ENCODE measurements around the gene NT5E.

NT5E gene

GRCh38 chr6:85461798-85462170, 11.9 kb downstream of the NT5E start:
- DNase-seq (ENCODE audit: low read depth, low spot score): no peak
- in situ Hi-C loops (cut with HindIII; ENCODE audit: low sequenced_read_pairs): no loop called here
- H3K4me3 ChIP-seq (ENCODE audit: low read depth, low read length): no peak overlapping the region
- no peak for TF ChIP-seq CTCF (IDR thresholded peaks at IDR 0.05; ENCODE audit: low read depth, low read length)

- no peak for DNase-seq (ENCODE audit: low read depth, low spot score)
- no peak overlapping the region for H3K4me3 ChIP-seq (ENCODE audit: low read depth, low read length)
- in situ Hi-C loops (cut with HindIII; ENCODE audit: low sequenced_read_pairs): no loop called here
- TF ChIP-seq CTCF (IDR thresholded peaks at IDR 0.05; ENCODE audit: low read depth, low read length): no peak
These were observed 12.8 kb downstream of the NT5E start for GRCh38 chr6:85462673-85463072.

- no peak overlapping the region for H3K4me3 ChIP-seq (ENCODE audit: low read depth, low read length)
- TF ChIP-seq CTCF (IDR thresholded peaks at IDR 0.05; ENCODE audit: low read depth, low read length): no peak
- DNase-seq (ENCODE audit: low read depth, low spot score): peak; percentile 62
- in situ Hi-C loops (cut with HindIII; ENCODE audit: low sequenced_read_pairs): no loop called here
These were observed 13.9 kb downstream of the NT5E start for GRCh38 chr6:85463621-85464259.

DNA sequence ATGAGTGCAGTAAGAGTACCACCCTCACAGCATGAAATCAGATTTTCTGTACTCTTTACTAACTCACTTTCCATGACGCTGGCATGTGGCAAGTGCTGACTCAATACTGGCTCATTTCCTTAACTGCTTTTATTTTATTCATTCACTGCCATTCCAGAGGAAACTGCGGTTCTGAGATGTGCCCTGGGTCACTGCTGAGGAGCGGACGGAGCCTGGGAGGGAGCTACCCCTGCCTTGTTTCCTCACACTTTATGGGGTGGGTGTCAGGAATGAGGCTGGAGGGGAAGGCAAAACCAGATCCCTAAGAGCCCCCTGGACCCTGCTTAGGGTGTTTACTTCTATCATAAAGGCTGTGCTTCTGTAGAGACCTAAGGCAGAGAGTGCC, 14.4 kb downstream of the NT5E start:
- H3K4me3 ChIP-seq (ENCODE audit: low read depth, low read length): no peak overlapping the region
- DNase-seq (ENCODE audit: low read depth, low spot score): peak; percentile 99
- TF ChIP-seq CTCF (IDR thresholded peaks at IDR 0.05; ENCODE audit: low read depth, low read length): no peak
- in situ Hi-C loops (cut with HindIII; ENCODE audit: low sequenced_read_pairs): no loop called here

DNA sequence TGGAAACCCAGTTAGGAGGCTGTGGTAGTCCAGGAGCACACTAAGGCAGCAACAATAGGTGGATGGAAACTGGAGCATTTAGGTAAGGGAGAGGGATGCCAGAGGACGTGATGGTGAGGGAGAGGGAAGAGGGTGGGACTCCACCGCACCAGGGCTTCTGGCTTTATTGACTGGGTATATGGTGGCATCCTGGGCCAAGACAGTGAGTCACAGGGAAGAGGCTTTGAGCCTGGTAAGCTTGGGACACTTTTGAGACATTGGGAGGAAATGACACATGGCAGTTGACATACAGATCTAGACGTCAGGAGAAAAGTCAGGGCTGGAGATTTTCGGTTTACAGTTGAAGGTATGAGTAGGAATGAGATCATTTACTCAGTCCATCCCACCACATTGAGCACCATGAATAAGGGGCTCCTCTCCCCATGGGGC, 14.9 kb downstream of the NT5E start:
- TF ChIP-seq CTCF (IDR thresholded peaks at IDR 0.05; ENCODE audit: low read depth, low read length): no peak
- H3K4me3 ChIP-seq (ENCODE audit: low read depth, low read length): no peak overlapping the region
- in situ Hi-C loops (cut with HindIII; ENCODE audit: low sequenced_read_pairs): no loop called here
- peak; percentile 92 for DNase-seq (ENCODE audit: low read depth, low spot score)

- in situ Hi-C loops (cut with HindIII; ENCODE audit: low sequenced_read_pairs): no loop called here
These were observed 15.9 kb downstream of the NT5E start for GRCh38 chr6:85465762-85466161.

More at GRCh38 chr6:85465762-85466161, 15.9 kb downstream of the NT5E start:
- H3K4me3 ChIP-seq (ENCODE audit: low read depth, low read length): no peak overlapping the region
- no peak for DNase-seq (ENCODE audit: low read depth, low spot score)
- TF ChIP-seq CTCF (IDR thresholded peaks at IDR 0.05; ENCODE audit: low read depth, low read length): no peak
